Activated CD4-positive, alpha-beta T cell treated with anti-CD3 and anti-CD28 coated beads, Interleukin-2, amount 50 U/mL, for 16 hours (primary cell): ENCODE data around the gene CAMSAP2.
A peak's percentile ranks its signal among the peaks of the same experiment; 100 is the strongest.
"Not testable (repeated sequence)": the region's sequence is repeated elsewhere in the genome, so short reads cannot be mapped to it uniquely, and the experiment has no call there.

Source experiments
- DNase-seq: peaks from one replicate; pipeline ENCODE4 v3.0.0-alpha.2; 2020

CAMSAP2 gene

DNA sequence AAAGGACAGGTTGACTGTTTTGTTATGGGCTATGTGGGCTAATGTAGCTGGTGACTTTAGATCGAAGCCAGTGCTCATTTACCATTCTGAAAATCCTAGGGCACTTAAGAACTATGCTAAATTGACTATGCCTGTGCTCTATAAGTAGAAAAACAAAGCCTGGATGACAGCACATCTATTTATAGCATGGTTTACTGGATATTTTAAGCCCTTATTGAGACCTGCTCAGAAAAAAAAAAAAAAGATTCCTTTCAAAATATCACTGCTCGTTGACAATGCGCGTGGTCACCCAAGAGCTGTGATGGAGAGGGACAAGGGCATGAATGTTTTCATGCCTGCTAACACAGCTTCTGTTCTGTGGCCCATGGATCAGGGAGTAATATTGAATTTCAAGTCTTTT is 48.1 kb downstream of the CAMSAP2 start:
- DNase-seq, result no peak

DNA sequence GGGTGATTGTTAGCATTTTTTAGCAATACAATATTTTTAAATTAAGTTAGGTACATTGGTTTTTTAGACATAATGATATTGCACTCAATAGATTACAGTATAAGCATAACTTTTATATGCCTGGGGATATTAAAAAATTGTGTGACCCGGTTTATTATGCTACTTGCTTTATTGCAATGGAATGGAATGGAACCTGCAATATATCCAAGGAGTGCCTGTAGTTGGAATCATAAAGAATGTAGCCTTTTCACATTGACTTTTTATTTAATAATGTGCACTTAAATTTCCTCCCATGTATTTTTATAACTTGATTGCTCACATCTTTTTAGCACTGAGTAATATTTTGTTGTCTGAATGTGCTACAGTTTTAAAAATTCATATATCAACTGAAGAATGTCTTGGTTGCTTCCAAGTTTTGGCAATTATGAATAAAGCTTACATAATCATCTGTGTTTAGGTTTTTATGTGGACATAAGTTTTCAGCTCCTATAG is 49.2 kb downstream of the CAMSAP2 start:
- DNase-seq, result no peak

DNA sequence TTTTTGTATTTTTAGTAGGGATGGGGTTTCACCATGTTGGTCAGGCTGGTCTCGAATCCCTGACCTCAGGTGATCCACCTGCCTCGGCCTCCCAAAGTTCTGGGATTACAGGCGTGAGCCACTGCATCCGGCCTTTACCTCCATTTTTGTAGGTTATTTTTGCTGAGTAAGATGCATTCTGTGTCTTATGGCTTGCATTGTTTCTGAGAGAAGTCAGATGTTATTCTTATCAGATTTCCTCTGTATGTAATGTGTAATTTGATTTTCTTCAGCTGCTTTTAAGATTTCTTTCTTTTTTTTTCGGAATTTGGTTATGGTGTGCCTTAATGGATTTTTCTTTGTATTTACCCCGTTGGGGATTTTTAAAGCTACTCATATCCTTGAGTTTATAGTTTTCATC is 52.3 kb downstream of the CAMSAP2 start:
- DNase-seq, result not testable (repeated sequence)

DNA sequence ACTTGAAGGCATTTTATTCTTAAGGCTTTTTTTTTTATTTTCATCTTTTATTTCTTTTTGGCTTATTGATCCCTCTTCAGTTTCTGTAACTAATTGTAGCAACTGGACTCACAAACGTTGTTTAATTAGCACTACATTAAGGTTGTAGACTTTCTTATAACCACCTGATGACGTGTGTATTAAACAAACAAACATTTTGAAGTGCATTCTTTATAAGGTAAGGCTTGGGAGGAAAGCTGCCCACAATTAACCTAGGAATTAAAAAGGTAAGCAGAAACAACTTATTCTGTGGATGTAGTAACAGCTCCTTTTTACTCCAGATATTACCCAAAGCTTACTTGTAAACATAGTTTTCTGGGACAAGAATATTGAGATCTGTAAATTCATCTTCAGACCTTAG is 55.0 kb downstream of the CAMSAP2 start:
- DNase-seq, result no peak

DNA sequence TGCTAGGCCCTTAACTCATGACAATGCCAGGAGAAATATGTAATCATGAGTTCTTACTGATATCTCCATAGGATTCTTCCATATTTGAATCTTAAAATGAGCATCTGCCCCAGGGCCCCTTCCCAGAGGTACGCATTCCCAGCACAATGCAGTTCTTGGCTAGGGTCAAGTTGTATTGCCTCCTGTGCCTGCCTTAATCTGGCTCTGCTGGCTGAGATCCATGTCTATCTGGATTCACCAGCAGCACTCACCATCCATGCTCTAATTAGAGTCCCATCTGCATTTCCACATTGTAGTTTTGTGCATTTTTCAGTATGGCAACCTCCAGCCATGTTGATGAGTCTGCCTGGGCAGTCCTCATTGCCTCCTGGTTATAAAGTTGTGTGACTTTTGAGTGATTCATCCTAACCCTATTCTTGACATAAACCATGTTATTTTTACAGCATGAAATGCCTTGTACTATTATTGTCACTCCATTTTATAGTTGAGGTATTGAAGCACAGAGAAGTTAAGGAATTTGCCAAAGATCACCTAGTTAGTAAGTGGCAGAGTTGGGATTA is 55.9 kb downstream of the CAMSAP2 start:
- no peak for DNase-seq

DNA sequence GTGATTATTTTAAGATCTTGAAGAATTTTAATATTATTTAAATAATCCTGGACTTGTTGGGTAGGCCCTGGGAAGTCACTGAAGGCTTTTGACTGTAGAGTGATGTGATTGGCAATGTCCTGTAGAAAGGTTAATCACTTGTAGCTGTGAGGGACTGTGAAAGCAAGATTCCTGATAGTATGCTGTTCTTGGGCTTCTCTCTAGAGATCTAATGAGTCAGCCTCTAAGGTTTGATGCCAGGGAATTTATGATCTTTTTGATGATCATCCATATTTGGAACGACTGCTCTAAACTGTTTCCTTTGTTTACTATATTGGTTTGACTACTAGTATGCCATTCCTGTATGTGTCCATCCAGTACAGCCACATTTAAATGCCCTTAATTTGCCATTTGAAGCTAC is 56.5 kb downstream of the CAMSAP2 start:
- DNase-seq, result no peak

DNA sequence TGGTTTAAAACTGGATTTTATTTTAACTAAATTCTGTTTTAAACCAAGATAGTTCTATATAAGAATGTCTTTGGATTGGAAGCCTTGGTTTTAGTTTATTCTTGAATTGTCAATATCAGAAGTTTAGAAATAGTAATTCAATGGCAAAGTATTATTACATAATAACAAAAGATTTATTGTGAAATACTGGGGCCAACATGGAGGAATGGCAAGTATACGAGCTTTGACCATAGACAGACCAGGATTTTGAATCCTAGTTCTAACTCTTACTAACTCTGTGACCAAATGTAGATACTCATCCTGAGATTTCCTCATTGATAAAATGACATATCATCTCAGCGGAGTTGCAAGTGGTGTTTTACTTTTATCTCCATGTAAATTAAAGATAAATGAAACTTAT is 63.3 kb downstream of the CAMSAP2 start:
- DNase-seq, result no peak

DNA sequence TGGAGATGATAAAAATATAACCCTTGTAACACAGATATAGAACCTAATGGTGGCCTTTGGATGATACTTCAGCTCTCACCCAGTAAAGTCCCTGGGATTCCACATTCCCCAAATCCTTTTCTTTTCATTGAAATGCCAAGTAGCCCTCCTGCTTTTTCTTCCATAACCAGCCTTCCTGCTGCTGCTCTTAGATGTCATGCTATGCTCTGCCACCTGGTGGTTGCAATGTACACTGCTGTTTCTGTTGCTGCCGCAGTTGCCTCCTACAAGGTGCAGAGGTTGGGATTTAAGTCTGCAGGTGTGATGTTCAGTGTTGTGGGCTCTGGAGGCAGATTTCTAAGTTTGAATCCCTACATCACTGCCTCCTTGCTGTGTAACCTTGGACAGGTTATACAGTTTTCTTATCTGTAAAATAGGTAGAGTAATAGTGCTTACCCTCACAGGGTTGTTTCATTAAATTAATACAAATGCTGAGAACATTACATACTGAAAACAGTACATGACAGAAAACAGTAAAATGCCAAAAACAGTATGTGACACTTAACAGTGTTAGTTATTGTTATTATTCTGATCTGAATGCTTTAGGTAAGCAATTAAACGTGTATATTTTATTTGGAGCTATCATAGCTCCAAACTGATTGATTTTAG is 64.3 kb downstream of the CAMSAP2 start:
- DNase-seq, result peak; percentile 74

DNA sequence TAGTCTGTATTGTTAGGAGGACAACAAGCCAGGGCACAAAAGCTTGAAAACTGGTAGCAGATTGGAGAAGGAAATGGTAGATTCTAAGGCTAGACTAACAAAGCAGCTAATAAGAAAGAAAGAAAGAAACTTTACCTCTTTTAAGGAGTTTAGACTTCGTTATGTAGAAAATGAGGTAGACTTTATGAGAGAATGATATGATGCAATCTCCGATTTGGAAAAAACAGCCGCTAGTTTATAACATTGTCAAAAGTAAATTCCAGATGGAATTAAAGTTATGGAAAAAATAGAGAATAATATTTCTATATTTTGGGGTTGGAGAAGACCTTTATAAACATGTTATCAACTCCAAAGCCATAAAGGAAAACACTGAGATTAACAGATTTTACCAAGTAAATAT is 67.0 kb downstream of the CAMSAP2 start:
- DNase-seq, result no peak

DNA sequence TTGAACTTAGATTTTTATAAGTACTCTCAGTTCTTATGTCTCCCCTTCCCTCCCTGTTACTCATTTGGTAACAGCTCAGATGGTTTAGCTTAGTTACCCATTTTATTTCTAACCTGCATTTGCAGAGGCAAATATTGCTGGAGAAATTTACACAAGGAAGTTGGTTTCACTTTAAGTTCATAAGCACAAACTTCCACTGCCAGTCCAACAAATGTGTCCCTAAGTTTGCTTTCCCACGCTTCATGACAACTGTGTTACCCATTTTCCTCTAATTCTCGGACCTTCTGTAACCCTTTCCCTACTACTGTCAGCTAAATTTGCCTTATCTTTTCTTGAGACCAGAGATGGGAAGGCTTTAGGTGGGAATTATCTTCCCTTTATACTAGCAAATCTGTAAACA is 70.2 kb downstream of the CAMSAP2 start:
- DNase-seq, result no peak

DNA sequence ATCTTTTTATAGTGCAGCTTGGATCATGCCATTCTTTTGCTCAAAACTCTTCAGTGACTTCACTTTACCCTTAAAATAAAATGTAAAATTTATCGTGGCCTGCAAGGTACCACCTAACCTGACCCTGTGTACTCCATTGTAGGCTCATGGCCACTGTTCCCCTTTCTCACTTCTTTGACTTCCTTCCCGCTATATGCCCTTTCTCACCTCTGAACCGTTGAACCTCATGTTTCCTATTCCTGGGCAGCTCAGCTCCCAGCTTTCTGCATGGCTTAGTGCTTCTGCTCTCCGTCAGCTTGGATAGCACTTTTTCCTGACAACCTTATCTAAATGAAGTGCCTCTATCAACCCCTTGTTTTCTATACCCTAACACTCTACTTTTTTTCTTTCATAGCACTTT is 73.0 kb downstream of the CAMSAP2 start:
- no peak for DNase-seq

DNA sequence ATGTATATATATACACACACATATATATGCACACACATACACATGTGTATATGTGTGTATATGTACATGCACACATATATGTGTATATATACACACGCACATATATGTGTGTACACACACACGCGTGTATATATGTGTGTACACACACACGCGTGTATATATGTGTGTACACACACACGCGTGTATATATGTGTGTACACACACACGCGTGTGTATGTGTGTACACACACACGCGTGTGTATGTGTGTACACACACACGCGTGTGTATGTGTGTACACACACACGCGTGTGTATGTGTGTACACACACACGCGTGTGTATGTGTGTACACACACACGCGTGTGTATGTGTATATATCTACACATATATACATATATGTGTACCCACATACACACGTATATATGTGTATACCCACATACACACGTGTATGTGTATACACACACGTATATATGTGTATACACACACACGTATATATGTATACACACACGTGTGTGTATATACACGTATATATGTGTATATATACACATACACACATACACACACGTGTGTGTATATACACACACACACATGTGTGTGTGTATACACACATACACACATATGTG is 78.0 kb downstream of the CAMSAP2 start:
- not testable (repeated sequence) for DNase-seq

DNA sequence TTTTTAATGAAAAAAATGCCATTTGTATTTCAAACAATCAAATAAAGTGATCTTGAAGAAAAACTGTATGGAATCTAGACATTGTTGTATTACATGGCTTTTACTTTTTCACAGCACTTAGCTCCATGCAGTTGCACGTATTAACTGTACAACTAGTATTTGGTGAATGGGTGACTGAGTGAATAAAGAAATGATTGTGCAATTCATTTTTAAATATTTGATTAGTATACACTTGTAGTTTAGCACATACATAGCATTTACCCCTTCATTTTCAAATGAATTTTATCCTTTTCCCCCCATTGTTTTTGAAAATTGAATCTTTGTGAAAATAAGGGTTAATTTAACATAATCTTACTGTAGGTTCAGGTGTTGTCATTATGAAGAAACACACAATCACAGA is 79.6 kb downstream of the CAMSAP2 start:
- no peak for DNase-seq

DNA sequence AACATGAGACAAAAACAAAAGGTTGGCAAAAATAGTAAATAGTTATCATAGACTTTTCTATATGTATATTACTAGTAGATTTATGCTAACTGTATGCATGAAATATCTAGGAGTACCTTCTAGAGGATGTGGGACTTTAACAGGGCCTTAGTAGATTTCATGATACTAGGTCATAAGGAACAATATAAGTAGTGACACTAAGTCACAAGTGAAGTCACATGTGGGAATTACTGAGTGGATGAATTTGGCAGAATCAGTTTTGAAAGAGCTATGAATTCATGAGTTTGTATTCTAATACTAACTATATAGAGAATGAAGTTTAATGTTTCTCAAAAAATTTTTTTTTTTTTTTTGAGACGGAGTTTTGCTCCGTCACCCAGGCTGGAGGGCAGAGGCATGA is 81.0 kb downstream of the CAMSAP2 start:
- no peak for DNase-seq

DNA sequence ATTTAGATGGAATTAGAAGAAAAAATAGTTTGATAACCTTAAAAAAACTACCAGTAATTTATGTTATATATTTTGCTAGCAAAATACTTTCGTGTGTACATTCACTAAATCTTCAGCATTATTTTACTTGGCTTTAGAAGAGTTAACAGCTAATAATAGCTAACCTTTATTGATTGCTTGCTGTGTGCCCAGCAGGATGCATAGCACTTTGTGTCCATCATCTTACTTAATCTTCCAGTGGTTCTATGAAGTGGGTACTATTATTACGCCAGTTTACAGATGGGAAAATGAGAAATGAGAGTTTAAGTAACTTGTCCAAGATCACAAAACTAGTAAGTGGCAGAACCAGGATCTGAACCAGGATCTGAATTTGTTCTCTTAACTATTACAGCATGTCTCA is 92.4 kb downstream of the CAMSAP2 start:
- no peak for DNase-seq

DNA sequence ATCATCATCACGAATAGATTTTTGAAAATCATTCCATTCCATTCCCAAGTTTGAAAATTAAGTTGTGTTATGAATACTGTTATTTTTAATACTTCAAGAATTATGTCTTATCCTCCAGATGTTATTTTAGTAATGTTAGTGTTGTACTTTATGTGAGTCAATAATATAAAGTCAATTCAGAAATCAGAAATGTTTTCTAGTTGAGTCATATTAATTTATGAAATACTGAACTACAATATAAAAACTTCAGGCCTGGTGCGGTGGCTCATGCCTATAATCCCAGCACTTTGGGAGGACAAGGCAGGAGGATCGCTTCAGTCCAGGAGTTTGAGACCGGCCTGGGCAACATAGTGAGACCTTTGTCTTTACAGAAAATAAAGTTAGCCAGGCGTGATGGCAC is 95.7 kb downstream of the CAMSAP2 start:
- DNase-seq, result no peak

DNA sequence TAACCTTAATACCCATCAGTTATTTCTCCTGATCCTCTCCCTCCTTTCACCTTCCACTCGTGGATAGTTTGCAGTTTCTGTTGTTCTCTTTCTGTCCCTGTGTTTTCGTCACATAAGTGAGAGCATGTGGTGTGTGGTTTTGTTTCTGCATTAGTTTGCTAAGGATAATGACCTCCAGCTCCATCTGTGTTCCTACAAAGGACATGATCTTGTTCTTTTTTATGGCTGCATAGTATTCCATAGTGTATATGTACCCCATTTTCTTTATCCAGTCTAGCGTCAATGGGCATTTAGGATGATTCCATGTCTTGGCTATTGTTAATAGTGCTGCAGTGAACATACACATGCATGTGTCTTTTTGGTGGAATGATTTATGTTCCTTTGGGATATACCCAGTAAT is 97.5 kb downstream of the CAMSAP2 start:
- DNase-seq, result no peak

DNA sequence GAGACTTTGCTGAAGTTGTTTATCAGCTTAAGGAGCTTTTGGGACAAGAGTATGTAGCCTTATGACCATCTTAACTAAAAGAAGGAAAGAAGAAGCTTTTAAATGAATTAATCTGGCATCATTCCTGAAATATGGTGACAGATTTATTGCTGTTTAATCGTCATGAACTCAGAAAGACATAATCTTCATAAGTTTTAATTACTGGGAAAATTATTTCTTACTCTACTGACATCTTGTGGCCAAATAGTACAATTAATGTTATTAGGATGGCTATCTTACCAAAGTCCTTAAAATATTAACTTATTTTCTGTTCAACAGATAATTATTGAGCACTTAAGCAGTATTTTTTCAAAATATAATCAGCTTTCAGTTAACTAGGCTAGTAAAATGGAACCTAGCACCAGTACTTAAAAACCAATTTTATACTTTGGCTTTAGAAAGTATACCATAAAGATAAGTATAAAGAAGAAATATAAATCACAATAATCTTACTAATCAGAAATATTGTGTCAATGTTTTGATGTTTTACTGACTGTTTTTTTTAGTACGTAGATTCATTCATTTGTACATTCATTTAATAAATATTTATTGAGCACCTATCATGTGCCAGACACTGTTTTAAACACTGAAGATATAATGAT is 99.4 kb downstream of the CAMSAP2 start:
- no peak for DNase-seq

DNA sequence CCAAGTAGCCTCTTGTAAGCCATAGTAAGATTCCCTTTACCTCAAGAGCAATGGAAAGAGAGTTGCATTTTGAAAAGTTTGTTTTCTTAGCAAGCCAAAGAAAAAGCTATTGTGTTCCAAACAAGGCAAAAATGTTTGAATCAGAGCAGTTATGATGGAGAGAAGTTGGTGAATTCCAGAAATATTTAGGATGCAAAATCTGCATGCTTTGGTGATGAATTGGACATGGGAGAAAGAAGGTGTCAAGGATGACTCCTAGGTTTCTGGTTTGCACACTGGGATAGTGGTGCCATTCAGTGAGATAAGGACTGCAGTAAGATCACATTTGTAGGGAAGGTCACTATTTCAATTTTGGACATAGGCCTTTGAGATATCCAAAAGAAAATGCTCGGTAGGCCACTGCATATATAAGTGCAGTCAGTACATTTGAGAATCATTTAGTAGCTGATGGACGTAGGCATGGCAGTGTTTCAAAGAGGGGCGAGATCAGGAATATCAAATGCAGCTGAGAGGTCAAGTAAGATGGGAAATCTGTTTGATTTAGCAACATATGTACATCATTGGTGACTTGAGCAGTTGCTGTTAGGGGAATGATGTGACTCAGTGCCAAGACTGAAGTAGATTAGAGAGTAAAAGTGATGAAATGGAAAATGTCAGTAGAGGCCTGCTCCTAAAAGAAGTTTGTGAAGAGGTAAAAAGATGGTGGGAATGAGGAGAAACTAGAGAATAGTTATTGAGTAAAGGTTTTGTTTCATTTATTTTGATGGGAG is 100.2 kb downstream of the CAMSAP2 start:
- no peak for DNase-seq

DNA sequence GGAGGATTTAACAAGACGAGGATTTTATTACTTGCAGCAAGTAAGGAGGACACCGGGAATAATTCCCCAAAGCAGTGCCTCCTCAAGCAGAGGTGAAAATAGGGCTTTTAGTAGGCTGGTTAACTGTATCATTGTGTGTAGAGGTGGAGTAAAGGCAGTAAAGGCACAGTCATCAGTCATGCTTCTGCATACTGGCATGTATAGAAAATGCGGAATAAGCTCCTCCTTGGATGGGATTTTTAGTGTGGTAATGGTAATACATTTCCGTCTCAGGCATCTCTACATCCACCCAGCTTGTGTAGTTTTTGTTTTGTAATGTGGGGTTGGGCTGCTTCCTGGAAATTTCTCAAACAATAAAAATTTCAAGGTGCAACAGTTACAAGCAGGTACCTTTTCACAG is 106.7 kb downstream of the CAMSAP2 start:
- DNase-seq, result no peak

DNA sequence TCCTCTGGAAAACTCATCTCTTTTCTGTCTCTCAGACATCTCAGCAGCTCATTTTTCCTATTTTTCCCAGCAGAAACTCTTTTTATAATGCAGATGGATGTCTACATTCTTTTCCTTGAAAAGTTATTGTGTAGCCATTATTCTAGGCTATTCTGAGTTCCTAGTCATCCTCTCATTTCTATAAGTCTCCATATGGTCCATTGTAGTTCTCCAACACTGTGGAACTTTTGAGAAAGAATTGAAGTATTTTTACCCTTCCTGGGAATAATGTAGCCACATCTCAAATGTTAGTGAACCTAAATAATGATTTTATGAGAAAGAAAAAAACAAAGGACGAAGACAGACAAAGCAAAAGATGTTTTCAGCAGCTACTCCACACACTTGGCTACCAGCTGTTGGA is 107.7 kb downstream of the CAMSAP2 start:
- no peak for DNase-seq

DNA sequence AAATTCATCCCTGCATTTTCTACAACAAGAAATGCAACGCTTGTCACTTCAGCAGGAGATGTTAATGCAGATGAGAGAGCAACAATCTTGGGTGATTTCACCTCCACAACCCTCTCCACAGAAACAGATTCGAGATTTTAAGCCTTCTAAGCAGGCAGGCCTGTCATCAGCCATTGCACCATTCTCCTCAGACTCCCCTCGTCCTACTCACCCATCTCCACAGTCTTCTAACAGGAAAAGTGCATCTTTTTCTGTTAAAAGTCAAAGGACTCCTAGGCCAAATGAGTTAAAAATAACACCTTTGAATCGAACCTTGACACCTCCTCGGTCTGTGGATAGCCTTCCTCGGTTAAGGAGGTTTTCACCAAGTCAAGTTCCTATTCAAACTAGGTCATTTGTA is 110.7 kb downstream of the CAMSAP2 start:
- no peak for DNase-seq

DNA sequence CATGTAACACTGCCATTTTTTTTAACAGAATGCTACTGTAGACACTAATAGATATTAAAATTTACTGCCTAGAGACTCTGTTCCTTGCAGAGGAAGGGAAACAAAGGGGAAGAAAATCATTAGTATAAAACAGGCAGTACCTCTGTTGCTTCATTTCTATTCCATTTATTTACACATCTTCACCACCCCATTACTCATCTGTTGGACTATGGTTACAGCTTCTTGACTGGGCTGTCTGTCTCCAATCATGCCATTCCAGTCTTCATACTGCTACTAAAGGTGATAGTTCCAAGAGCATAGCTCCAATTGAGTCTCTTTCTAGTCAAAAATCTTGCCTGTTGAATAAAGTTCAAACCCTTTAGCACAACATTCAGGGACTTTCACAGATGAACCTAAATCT is 111.9 kb downstream of the CAMSAP2 start:
- no peak for DNase-seq
